Endothelial cell of umbilical vein (primary cell): Measurements from ENCODE around the gene SORCS1. TPM values are rescaled to one million over a fixed set of nuclear protein-coding genes. Genes with fewer than 3 reads are reported as not detected.

ENCODE experiments used
- BruUV-seq: library from RNA; stranded (reverse); fragments of 400-500 nt; replicated peaks from 2 replicates; lab custom pipeline; 2021; lab: Mats Ljungman, UMichigan
- CTCF ChIA-PET: fragments of 300-600, 350-600 bp; sonication (Branson Sonifier 250); formaldehyde crosslinking; loops from one replicate; lab custom pipeline; 2021; ENCODE audit warnings: antibody characterized with exemption, inconsistent platforms; lab: Charles Lee
- POLR2A ChIA-PET: fragments of 300-600, 350-600 bp; sonication (Branson Sonifier 250); formaldehyde crosslinking; loops from one replicate; lab custom pipeline; 2021; ENCODE audit warnings: antibody characterized with exemption, inconsistent platforms; lab: Charles Lee
- DNase-seq: peaks from one replicate; pipeline ENCODE4 v3.0.0-alpha.2; 2011; ENCODE audit warnings: low read depth, low spot score
- FAIRE-seq: peaks from 2 replicates; lab custom pipeline; 2011; peaks lifted over from hg19 to GRCh38; lab: Jason Lieb, UNC
- H2AFZ ChIP-seq: 2 replicates; pipeline ENCODE4 v1.6.0; 2012; ENCODE audit warnings: low read depth, low read length, control low read depth, inconsistent platforms
- H3K27ac ChIP-seq: 2 replicates; pipeline ENCODE4 v1.5.1; 2011; ENCODE audit warnings: low read depth, mild to moderate bottlenecking, control low read depth, low read length, moderate library complexity; ENCODE audit not compliant: insufficient read depth
- H3K27me3 ChIP-seq, 2 experiments: 2 replicates each; pipeline versions ENCODE4 v1.6.0 to v1.6.1; 2011; ENCODE audit warnings: low read length in 2 of 2, mixed read lengths in 1 of 2; ENCODE audit not compliant: control insufficient read depth in 2 of 2, insufficient read depth in 2 of 2
- H3K36me3 ChIP-seq, 2 experiments: 2 replicates in 1 of 2; 3 replicates in 1 of 2; pipeline ENCODE4 v1.5.1; 2011; ENCODE audit warnings: low read length in 2 of 2, mild to moderate bottlenecking in 1 of 2, moderate library complexity in 1 of 2; ENCODE audit not compliant: control insufficient read depth in 2 of 2, insufficient read depth in 2 of 2; ENCODE audit errors: extremely low read depth in 1 of 2
- H3K4me1 ChIP-seq: 3 replicates; pipeline ENCODE4 v1.5.1; 2011; ENCODE audit warnings: mild to moderate bottlenecking, low read length; ENCODE audit not compliant: control insufficient read depth, insufficient read depth; ENCODE audit errors: extremely low read depth
- H3K4me2 ChIP-seq: 2 replicates; pipeline ENCODE4 v1.6.1; 2011; ENCODE audit warnings: low read length, control low read depth, mixed read lengths; ENCODE audit not compliant: insufficient read depth
- H3K4me3 ChIP-seq, 3 experiments: fragments of 200-600 bp in 1 of 3; sonication (generic), shearing (Covaris generic) in 1 of 3; replicated peaks in 1 of 3; 2 replicates each; pipeline ENCODE4 v1.5.1; 2011 to 2016; ENCODE audit warnings: control low read depth in 3 of 3, low read length in 3 of 3, mild to moderate bottlenecking in 2 of 3, inconsistent platforms in 1 of 3, low read depth in 1 of 3, moderate library complexity in 1 of 3; ENCODE audit not compliant: insufficient read depth in 1 of 3
- H3K79me2 ChIP-seq: 2 replicates; pipeline ENCODE4 v1.6.0; 2012; ENCODE audit warnings: low read length, inconsistent platforms; ENCODE audit not compliant: control insufficient read depth, insufficient read depth
- H3K9ac ChIP-seq: replicated peaks from 2 replicates; pipeline ENCODE3; 2011; ENCODE audit warnings: low read length, control low read depth; ENCODE audit not compliant: insufficient read depth; ENCODE audit errors: extremely low read depth
- H3K9me1 ChIP-seq: replicated peaks from 3 replicates; pipeline ENCODE4 v1.6.0; 2011; ENCODE audit warnings: mild to moderate bottlenecking, low read length; ENCODE audit not compliant: control insufficient read depth, insufficient read depth; ENCODE audit errors: extremely low read depth
- H3K9me3 ChIP-seq: replicated peaks from 2 replicates; pipeline ENCODE4 v1.5.1; 2012; ENCODE audit warnings: low read length, inconsistent platforms; ENCODE audit not compliant: control insufficient read depth, insufficient read depth
- H4K20me1 ChIP-seq: replicated peaks from 2 replicates; pipeline ENCODE3; 2011; ENCODE audit warnings: mild to moderate bottlenecking, low read length; ENCODE audit not compliant: control insufficient read depth, insufficient read depth; ENCODE audit errors: extremely low read depth
- EZH2 ChIP-seq: IDR thresholded peaks from 2 replicates; pipeline ENCODE4 v1.6.1; 2012; ENCODE audit warnings: borderline replicate concordance, low read depth, mild to moderate bottlenecking, moderate library complexity, low read length, inconsistent platforms; ENCODE audit not compliant: severe bottlenecking
- FOS ChIP-seq: IDR thresholded peaks from 2 replicates; pipeline ENCODE4 v1.6.1; 2011; ENCODE audit warnings: mild to moderate bottlenecking, low read length, moderate library complexity, borderline replicate concordance; ENCODE audit not compliant: insufficient read depth
- GATA2 ChIP-seq: IDR thresholded peaks from 2 replicates; pipeline ENCODE4 v1.7.0; 2011; ENCODE audit warnings: low read depth, mild to moderate bottlenecking, moderate library complexity, mixed read lengths, low read length; ENCODE audit not compliant: insufficient read length, insufficient read depth
- JUN ChIP-seq: IDR thresholded peaks from 2 replicates; pipeline ENCODE4 v1.6.1; 2011; ENCODE audit warnings: borderline replicate concordance, low read depth; ENCODE audit not compliant: insufficient read length, insufficient read depth
- MYC ChIP-seq: IDR thresholded peaks from one replicate; pipeline ENCODE4 v1.6.1; 2011; ENCODE audit warnings: mild to moderate bottlenecking, low read depth, low read length
- POLR2A ChIP-seq: IDR thresholded peaks from 2 replicates; pipeline ENCODE4 v1.6.1; 2012; ENCODE audit warnings: low read depth, mild to moderate bottlenecking, control low read depth, low read length
- POLR2AphosphoS5 ChIP-seq: IDR thresholded peaks from 2 replicates; pipeline ENCODE4 v1.6.1; 2012; ENCODE audit warnings: low read depth, mild to moderate bottlenecking, control low read depth, low read length, moderate library complexity; ENCODE audit not compliant: insufficient read depth
- dilution Hi-C: fragments of 300-500 bp; cut with MboI; formaldehyde crosslinking; loops from one replicate; pipeline ENCODE4 v1.15.0; 2019; ENCODE audit warnings: low sequenced_read_pairs; ENCODE audit not compliant: extremely low pct_ligation_motif_present
- intact Hi-C: fragments of 100-400 bp; cut with micrococcal nuclease; formaldehyde crosslinking; loops from one replicate; pipeline ENCODE4 v1.10.0; 2022
- polyA plus RNA-seq, 4 experiments: library from polyadenylated mRNA; depleted of rRNA in 3 of 4; stranded (reverse) in 3 of 4; unstranded in 1 of 4; fragments of >200 nt; gene quantifications; 2 replicates each; pipeline versions ENCODE4 v1.2.1 to v1.2.3, GENCODE V29; 2011 to 2012; ENCODE audit warnings: missing spikeins in 1 of 4
- total RNA-seq: library from RNA; stranded (reverse); gene quantifications from 2 replicates; pipeline ENCODE4 v1.2.3, GENCODE V29; 2021
- TF ChIP-seq, protein P1 (sequence below), 2 donors: IDR thresholded peaks; 1 replicate in 1 of 2; 2 replicates in 1 of 2; pipeline ENCODE4 v1.5.1; 2011; ENCODE audit warnings: low read length in 2 of 2, mild to moderate bottlenecking in 2 of 2, moderate library complexity in 2 of 2, control low read depth in 1 of 2, inconsistent platforms in 1 of 2, low read depth in 1 of 2; ENCODE audit not compliant: insufficient read depth in 1 of 2; ENCODE audit errors: extremely low read depth in 1 of 2
- TF ChIP-seq, protein P2 (sequence below): IDR thresholded peaks from 2 replicates; pipeline ENCODE4 v1.6.1; 2011; ENCODE audit not compliant: insufficient read depth, insufficient read length

Gene SORCS1
- total and polyA plus RNA-seq, 2 donors (not counting 3 experiments of a cell fraction or from before 2014, with no cell fraction given), result not detected

- no peaks in the 10 kb centered on the region for H4K20me1 ChIP-seq
- H3K9ac ChIP-seq, result no peak overlapping the region
- no peak overlapping the region for H2AFZ ChIP-seq
- H3K4me1 ChIP-seq, result no peaks in the 10 kb centered on the region
- CTCF ChIA-PET, result no interaction called here
- TF ChIP-seq FOS (no peak), EZH2 (no peak), GATA2 (no peak), POLR2AphosphoS5 (no peak), MYC (no peak), POLR2A (no peak), JUN (no peak)
- TF ChIP-seq, protein P1, sequence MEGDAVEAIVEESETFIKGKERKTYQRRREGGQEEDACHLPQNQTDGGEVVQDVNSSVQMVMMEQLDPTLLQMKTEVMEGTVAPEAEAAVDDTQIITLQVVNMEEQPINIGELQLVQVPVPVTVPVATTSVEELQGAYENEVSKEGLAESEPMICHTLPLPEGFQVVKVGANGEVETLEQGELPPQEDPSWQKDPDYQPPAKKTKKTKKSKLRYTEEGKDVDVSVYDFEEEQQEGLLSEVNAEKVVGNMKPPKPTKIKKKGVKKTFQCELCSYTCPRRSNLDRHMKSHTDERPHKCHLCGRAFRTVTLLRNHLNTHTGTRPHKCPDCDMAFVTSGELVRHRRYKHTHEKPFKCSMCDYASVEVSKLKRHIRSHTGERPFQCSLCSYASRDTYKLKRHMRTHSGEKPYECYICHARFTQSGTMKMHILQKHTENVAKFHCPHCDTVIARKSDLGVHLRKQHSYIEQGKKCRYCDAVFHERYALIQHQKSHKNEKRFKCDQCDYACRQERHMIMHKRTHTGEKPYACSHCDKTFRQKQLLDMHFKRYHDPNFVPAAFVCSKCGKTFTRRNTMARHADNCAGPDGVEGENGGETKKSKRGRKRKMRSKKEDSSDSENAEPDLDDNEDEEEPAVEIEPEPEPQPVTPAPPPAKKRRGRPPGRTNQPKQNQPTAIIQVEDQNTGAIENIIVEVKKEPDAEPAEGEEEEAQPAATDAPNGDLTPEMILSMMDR (IDR thresholded peaks at IDR 0.05; ENCODE audit: extremely low read depth in 1 of 2, insufficient read depth in 1 of 2, low read depth in 1 of 2, low read length in 2 of 2), result no peak
- TF ChIP-seq, protein P2, sequence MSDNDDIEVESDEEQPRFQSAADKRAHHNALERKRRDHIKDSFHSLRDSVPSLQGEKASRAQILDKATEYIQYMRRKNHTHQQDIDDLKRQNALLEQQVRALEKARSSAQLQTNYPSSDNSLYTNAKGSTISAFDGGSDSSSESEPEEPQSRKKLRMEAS, result no peak
- no TSS peak for BruUV-seq
- no peaks in the 10 kb centered on the region for H3K79me2 ChIP-seq
- H3K9me3 ChIP-seq, result peaks cover 2% of the 10 kb centered on the region
- no peak overlapping the region for H3K4me3 ChIP-seq
- no peaks in the 10 kb centered on the region for H3K27me3 ChIP-seq
- POLR2A ChIA-PET, result no interaction called here
- dilution Hi-C loops (no loop called here), intact Hi-C loops (no loop called here)
- H3K4me2 ChIP-seq, result no peak overlapping the region
- H3K36me3 ChIP-seq, result no peaks in the 10 kb centered on the region
- H3K9me1 ChIP-seq, result no peaks in the 10 kb centered on the region
- H3K27ac ChIP-seq, result no peak overlapping the region
- DNase-seq (no peak), FAIRE-seq (no peak)
These were observed 251.2 kb downstream of the SORCS1 start for GRCh38 chr10:106913348-106913747.
